ENCODE results near the gene GRIFIN. TPM values are rescaled to one million over a fixed set of nuclear protein-coding genes. Genes with fewer than 3 reads are reported as not detected.

The GRIFIN gene
- total and polyA plus RNA-seq, 2 experiments from 2014 or later = not detected

- no peak for DNase-seq
- H3K79me2 ChIP-seq (ENCODE audit: insufficient read depth) = no peaks in the 10 kb centered on the region
- no peaks in the 10 kb centered on the region for H3K36me3 ChIP-seq (ENCODE audit: low read depth)
- no peaks in the 10 kb centered on the region for H3K9me2 ChIP-seq (ENCODE audit: insufficient read depth)
- H3K4me3 ChIP-seq = no peak overlapping the region
- no peaks in the 10 kb centered on the region for H3K9me3 ChIP-seq (ENCODE audit: low read depth)
- TF ChIP-seq EZH2phosphoT487 (IDR thresholded peaks at IDR 0.05; ENCODE audit: insufficient read depth, low read depth) (no peak), EZH2 (IDR thresholded peaks at IDR 0.05; ENCODE audit: insufficient read depth, poor library complexity, severe bottlenecking) (no peak)
- 86 to 91% methylated on average over 7 to 8 of the region's 8 CpGs for WGBS, 2 experiments (ENCODE audit: low coverage in 1 of 2, low lambda C conversion rate in 2 of 2, missing lambda C conversion rate in 2 of 2)
- H3K9ac ChIP-seq = no peak overlapping the region
- H3F3A ChIP-seq (ENCODE audit: insufficient read depth) = no peaks in the 10 kb centered on the region
- H2AFZ ChIP-seq = no peak overlapping the region
- H3K27ac ChIP-seq = no peak overlapping the region
- no peak overlapping the region for H3K4me2 ChIP-seq (ENCODE audit: unreplicated experiment)
- no peaks in the 10 kb centered on the region; the same call in 1 of the 2 replicates for H3K4me1 ChIP-seq (ENCODE audit: insufficient read depth)
- no peaks in the 10 kb centered on the region for H4K20me1 ChIP-seq (ENCODE audit: insufficient read depth)
- no peaks in the 10 kb centered on the region for H3K27me3 ChIP-seq (replicated peaks; ENCODE audit: insufficient read depth)
- in situ Hi-C loops (cut with MboI) = loop anchor here (25.0 kb wide), 1 partner anchor 235 kb away; the partner anchor contains the start of gene AMZ1
Observed at GRCh38 chr7:2452643-2453270, 23.4 kb downstream of the GRIFIN start.

GRCh38 chr7:2452074-2452507 lies 24.1 kb downstream of the GRIFIN start:
- in situ Hi-C loops (cut with MboI) = loop anchor here (25.0 kb wide), 1 partner anchor 235 kb away; the partner anchor contains the start of gene AMZ1
- Histone ChIP-seq H3K79me2 (ENCODE audit: insufficient read depth) (no peaks in the 10 kb centered on the region), H3K27me3 (replicated peaks; ENCODE audit: insufficient read depth) (no peaks in the 10 kb centered on the region), H3K9ac (no peak overlapping the region), H3K36me3 (ENCODE audit: low read depth) (no peaks in the 10 kb centered on the region), H3K4me3 (no peak overlapping the region), H3K9me2 (ENCODE audit: insufficient read depth) (no peaks in the 10 kb centered on the region), H3K4me1 (ENCODE audit: insufficient read depth) (no peaks in the 10 kb centered on the region; the same call in 1 of the 2 replicates), H3K4me2 (ENCODE audit: unreplicated experiment) (peak overlapping the region; percentile 46), H2AFZ (peak overlapping the region; percentile 84), H4K20me1 (ENCODE audit: insufficient read depth) (no peaks in the 10 kb centered on the region), H3K9me3 (ENCODE audit: low read depth) (no peaks in the 10 kb centered on the region), H3K27ac (no peak overlapping the region), H3F3A (ENCODE audit: insufficient read depth) (no peaks in the 10 kb centered on the region)
- no peak for TF ChIP-seq EZH2phosphoT487 (IDR thresholded peaks at IDR 0.05; ENCODE audit: insufficient read depth, low read depth)
- no peak for TF ChIP-seq EZH2 (IDR thresholded peaks at IDR 0.05; ENCODE audit: insufficient read depth, poor library complexity, severe bottlenecking)
- WGBS, 2 experiments (ENCODE audit: low coverage in 1 of 2, low lambda C conversion rate in 2 of 2, missing lambda C conversion rate in 2 of 2) = 74 to 76% methylated on average over 9 to 16 of the region's 16 CpGs
- no peak for DNase-seq

DNA sequence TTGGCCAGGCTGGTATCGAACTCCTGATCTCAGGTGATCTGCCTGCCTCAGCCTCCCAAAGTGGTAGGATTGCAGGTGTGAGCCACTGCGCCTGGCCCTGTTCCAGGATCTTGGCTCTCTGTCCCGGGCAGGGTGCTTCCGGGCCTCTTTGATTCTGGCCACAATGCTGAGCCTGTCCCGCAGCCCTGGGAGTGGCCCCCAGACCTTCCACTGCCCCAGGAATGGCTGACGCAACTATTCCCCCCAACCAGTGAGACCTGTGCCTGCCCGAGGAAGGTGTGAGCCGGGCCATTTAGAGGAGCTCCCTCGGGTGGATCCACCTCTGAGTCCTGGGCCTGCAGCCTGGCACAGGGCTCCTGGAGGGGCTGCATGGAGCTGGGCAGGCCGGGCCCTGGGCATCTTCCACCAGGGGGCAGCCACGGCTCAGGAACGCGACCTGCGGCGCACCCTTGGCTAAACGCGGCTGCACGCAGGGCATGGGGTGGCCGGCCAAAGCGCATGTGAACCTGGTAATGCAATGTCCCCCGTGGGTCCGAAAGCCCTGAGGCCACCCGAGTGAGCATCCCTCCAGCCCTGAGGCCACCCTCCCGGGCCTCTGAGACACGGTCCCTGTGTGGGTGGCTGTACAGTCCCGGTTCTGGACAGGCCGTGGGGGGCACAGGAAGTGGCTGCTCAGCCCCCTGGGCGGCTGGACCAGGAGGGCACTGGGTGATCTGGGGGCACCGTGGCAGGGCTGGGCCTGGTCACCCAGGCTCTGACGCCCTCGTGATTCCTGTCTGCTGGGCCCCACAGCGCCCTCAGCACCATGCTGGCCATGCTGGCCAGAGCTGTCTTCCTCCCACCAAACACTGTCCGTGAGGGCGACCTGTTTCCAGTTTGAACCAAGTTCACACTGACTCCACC lies 24.8 kb downstream of the GRIFIN start:
- Histone ChIP-seq H3K79me2 (ENCODE audit: insufficient read depth) (no peaks in the 10 kb centered on the region), H3K27me3 (replicated peaks; ENCODE audit: insufficient read depth) (no peaks in the 10 kb centered on the region), H3K36me3 (ENCODE audit: low read depth) (no peaks in the 10 kb centered on the region), H3K4me3 (peak overlapping the region; percentile 58), H3K4me1 (ENCODE audit: insufficient read depth) (no peaks in the 10 kb centered on the region; the same call in 1 of the 2 replicates), H3K9me3 (ENCODE audit: low read depth) (no peaks in the 10 kb centered on the region), H3K27ac (no peak overlapping the region), H3K9ac (peak overlapping the region; percentile 49; the same call in 1 of the 2 replicates), H3K4me2 (ENCODE audit: unreplicated experiment) (peak overlapping the region; percentile 46), H3F3A (ENCODE audit: insufficient read depth) (no peaks in the 10 kb centered on the region), H4K20me1 (ENCODE audit: insufficient read depth) (no peaks in the 10 kb centered on the region), H2AFZ (peak overlapping the region; percentile 84), H3K9me2 (ENCODE audit: insufficient read depth) (no peaks in the 10 kb centered on the region)
- 5 to 13% methylated on average over 16 to 34 of the region's 34 CpGs for WGBS, 2 experiments (ENCODE audit: low coverage in 1 of 2, low lambda C conversion rate in 2 of 2, missing lambda C conversion rate in 2 of 2)
- peak; percentile 86 for DNase-seq
- TF ChIP-seq EZH2 (IDR thresholded peaks at IDR 0.05; ENCODE audit: insufficient read depth, poor library complexity, severe bottlenecking) (no peak), EZH2phosphoT487 (IDR thresholded peaks at IDR 0.05; ENCODE audit: insufficient read depth, low read depth) (no peak)
- in situ Hi-C loops (cut with MboI) = loop anchor here (25.0 kb wide), 1 partner anchor 236 kb away; the partner anchor contains the start of gene AMZ1

Data from GM23248 (cell line).